Measurements from ENCODE around the gene PDCD5.

GRCh38 chr19:32532233-32532632 is 48.8 kb upstream of the PDCD5 start:
- no peak for TF ChIP-seq EZH2 (IDR thresholded peaks at IDR 0.05; ENCODE audit: borderline replicate concordance, low read depth, low read length, severe bottlenecking)
- TF ChIP-seq POLR2A (IDR thresholded peaks at IDR 0.05; ENCODE audit: low read depth, low read length) = no peak
- TF ChIP-seq CTCF (IDR thresholded peaks at IDR 0.05; ENCODE audit: extremely low read depth in 1 of 2, insufficient read depth in 1 of 2, low read depth in 1 of 2, low read length in 2 of 2) = no peak
- TF ChIP-seq MAX (IDR thresholded peaks at IDR 0.05; ENCODE audit: insufficient read depth, insufficient read length) = no peak
- TF ChIP-seq POLR2AphosphoS5 (IDR thresholded peaks at IDR 0.05; ENCODE audit: insufficient read depth, low read depth, low read length) = no peak
- TF ChIP-seq FOS (IDR thresholded peaks at IDR 0.05; ENCODE audit: borderline replicate concordance, insufficient read depth, low read length) = no peak
